Activated CD4-positive, alpha-beta T cell treated with anti-CD3 and anti-CD28 coated beads, Interleukin-2, amount 50 U/mL, for 24 hours (primary cell): Measurements from ENCODE around the gene BMP8B.
"Not testable (repeated sequence)": the region's sequence is repeated elsewhere in the genome, so short reads cannot be mapped to it uniquely, and the experiment has no call there.

Source experiments
- DNase-seq, 2 donors: peaks; one replicate each; pipeline ENCODE4 v3.0.0-alpha.2; 2020; ENCODE audit warnings: low read depth in 1 of 2, low spot score in 1 of 2

Gene BMP8B

DNA sequence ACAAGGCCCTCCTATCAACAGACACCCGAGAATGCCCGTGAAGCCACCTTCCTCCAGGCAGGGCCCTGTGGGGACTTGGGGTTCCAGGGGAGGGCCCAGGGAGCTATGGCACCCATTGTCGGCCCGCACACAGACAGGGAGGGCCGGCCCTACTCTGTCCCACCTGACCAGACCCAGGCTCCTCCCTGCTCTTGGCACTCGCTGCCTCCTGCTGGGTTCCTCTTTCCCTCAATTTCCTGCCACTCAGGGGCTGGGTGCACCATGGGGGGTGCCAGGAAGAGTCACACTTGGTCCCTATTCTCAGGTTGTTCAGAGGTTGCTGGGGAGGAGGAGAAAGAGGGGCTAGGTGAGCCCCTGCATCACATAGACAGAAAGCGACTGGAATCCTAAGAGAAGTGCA lies 9.5 kb downstream of the BMP8B start:
- DNase-seq, result no peak

DNA sequence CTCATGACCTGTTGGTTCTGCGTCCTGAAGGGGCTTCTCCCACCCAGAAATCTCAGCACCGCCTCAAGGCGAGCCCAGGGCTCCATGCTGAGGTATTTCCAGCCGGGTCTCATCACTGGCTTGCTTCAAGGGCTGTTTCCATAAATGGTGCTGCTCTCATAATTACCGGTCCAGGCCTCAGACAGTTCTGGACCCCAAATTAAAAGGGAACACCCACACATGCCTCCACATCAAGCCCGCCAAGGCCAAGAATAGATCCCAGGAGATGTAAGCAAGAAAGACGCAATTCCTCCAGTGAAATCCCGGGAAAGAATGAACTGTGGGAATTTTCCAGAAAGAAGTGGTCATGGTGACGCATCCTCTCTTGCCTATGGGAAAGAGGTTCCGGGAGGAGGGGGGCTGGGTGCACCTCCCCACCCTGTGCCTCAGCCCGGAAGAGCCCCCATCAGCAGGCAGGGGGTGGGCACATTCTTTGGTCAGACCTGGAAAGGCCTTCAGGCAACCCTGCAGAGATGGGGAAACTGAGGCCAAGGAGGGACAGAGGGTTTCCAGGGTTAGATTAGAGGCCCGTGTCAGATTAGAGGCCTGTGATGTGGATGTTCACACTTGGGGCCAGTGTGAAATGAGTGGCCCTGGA lies 10.1 kb downstream of the BMP8B start:
- DNase-seq, result not testable (repeated sequence)

DNA sequence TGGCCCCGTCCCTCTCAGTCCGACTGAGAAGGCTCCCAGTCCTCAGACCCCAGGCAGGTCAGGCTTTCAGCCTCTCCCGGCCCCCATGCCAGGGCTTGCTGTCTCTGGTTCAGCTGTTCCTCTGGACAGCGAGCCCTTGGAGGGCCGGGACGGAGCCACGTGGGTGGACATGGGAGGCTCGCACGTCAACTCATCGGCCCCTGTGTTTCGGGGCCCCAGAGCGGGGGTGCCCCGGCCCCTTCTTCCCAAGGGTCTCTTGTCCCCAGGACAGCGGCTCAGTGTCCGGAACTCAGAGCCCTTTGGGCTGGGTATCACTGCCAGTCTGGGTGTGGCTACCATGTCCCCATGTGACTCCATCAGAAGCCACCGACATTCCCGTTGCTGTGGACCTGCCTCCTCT lies 10.8 kb downstream of the BMP8B start:
- not testable (repeated sequence) for DNase-seq

DNA sequence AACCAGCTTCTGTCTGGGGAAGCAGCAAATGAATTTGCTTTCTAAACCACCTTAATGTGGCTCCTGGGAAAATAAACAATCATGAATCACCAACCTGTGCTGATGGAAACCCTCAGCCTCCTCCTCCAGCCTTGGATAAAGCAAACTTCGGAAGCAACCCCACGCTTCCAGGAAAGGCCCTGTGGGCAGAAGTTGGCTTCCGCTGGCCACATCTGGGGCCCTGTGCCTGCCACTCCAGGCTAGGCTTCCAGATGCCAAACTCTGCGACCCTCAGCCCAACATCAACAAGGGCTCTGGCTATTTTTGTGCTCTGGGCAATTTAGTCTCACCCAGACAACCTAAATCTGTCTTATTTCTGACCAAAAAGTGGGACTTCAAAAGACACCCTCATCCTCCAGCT lies 11.4 kb downstream of the BMP8B start:
- no peak for DNase-seq

DNA sequence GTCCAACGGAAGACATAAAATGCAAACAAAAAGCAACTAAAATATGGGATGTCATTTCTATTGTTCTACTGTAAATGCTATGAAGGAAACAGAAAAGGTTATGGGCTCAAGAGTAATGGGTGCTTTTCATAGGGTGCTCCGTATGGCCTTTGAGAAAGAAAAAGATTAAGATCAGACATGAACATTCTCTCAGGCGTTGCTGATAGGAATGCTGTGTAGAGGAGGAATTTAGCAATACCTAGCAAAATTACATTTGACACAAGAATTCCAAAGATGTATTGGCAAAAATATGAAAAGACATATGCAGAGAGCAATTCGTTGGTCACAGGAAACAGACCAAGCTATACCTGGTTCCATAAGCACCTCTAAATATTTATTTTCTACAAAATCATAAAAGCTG lies 11.8 kb downstream of the BMP8B start:
- no peak for DNase-seq

DNA sequence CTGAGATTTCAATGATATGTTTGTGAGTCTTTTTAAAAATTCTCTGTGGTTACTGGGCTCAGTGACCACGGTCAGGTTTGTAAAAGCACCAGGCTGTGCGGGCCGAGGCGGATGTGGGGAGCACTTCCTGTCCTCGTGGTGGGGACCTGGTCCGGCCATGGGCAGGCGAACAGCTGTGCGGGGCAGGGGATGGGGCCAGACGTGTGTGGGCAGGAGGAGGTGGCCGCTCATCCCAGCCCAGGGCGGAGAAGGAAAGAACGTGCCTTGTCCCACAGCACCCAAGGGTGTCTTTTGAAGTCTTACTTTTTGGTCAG lies 12.3 kb downstream of the BMP8B start:
- no peak for DNase-seq

DNA sequence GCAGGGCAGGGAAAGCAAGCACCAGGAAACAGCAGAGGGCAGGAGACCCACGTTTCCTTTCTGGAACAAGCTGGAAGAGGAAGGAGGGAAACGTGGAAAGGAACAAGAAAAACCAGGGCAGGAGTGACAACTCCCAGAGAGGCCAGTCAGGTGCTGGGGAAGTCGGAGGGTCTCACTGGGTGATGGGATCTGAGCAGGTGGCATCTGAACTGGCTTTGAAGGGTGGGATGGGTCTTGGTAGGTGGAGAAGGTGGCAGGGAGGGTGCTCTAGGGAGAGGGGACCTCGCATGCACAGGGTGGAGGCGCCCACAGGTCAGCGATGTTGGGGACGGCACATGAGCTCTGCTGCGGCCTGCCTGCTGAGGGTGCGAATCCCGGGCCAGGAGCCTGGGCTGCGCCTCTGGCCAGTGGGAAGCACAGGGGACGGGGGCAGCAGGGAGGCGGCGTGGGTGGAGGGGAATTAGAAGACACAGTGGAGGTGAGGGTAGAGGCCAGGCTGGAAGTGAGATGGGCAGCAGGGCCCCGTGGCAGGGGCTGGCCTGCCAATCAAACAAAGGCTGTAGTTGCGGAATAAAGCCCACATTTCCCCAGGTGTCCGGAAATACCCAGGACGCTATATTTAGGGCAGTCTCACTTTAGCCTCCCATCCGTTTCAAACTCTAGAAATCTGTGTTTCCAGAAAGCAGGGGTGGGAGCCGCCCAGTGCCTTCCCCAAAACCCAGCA lies 12.8 kb downstream of the BMP8B start:
- not testable (repeated sequence) for DNase-seq

DNA sequence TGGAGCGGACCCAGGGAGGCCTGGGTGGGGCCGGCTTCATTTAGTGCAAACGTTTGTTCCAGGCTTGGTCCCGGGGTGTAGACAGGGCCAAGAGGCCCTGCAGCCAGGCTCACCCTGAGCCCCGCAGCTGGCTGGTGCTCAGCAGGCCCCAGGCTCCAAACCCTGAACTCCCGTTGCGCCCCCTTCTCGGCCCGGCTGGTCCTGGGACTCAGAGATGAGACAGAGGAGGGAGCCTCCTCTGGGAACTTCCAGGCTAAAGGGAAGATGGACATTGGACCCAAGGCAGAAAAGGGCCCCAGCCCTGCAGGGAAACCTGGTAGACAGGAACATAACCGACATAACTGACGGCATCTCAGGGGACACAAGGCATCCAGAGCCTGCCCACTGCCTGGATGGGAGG lies 13.5 kb downstream of the BMP8B start:
- not testable (repeated sequence) for DNase-seq

DNA sequence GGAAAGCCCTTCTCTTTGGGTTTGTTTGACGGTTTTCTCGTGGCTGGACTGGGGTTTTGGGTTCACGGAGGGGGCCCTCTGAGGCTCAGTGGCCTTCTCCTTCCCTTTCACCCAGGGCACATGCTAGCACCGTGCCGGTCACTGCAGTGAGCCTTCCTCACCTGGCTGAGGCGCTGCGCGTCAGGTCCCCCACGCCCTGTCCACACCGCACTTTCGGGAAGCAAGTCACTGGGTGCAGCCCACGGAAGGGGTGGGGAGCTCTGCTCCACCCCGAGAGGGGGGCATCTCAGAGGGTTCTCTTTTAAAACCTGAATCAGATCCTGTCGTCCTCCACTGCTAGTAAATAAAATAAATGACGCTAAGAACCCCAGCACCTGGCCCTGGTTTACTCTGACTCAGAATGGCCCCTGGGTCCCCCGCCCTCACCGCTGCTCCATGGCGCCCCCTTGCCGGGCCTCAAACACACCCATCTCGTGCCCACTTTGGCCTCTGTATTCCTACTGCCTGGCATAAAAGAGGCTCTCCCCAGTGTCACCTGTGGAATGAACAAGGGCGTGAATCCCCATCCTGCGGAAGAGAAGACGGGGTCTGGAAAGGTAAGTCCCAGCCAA lies 15.2 kb downstream of the BMP8B start:
- DNase-seq, result not testable (repeated sequence)

DNA sequence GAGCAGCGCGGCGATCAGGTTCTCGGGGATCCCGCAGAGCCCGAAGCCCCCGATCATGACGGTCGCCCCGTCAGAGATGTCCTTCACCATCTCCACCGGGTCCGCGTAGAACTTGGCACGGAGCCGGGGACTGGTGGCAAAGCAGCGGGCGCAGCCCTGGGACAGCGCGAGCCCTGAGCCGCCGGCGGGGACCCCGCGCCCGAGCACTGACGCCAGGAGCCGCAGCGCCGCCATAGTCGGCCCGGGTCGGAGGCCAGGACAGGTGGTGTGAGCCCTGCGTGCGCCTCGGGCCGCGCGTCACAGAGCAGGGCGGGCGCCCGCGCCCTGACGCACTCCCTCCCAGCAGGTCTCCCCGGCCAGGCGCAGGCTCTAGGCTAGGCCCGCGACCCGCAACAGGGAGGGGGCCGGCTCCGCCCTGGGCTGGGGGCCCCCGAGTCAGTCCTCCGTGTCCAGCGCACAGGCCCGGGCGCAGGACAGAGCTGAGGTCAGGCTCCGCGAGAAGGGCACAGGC lies 17.6 kb downstream of the BMP8B start, which contains the start of gene OXCT2:
OXCT2 (minus strand) TSS at position 327 of the 511 bp plus-strand sequence; CDS start at position 234, 93 bp downstream.
- not testable (repeated sequence) for DNase-seq

DNA sequence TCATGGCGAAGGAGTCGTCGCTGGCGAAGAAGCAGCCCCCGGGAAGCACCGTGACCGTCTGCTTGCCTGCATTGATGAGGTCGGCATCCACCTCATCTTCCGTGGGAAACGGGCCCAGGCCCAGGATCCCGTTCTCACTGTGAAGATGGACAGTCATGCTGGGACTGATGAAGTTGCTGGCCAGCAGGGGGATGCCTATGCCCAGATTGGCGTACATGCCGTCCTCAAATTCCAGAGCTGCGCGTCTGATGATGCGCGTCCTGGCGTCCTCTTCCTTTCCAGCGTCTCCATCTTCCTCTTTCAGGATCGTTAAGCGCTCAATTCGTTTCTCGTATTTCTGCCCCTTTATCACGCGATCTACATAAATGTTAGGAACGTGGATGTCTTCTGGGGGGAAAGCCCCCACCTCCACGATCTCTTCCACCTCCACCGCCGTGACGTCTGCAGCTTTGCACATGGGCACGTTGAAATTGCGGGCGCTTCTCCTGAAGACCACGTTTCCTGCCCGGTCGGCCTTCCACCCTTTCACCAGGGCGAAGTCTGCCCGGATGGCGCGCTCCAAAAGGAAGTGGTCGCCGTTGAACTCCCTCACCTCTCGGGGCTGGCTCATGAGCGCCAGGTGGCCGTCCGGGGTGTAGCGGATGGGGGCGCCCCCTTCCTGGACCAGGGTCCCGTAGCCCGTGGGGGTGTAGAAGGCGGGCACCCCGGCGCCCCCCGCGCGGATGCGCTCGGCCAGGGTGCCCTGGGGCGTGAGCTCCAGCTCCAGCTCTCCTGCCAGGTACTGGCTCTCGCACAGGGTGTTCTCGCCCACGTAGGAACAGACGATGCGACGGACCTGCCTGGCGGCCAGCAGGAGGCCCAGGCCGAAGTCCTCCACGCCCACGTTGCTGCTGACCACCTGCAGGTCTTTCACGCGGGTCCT lies 18.3 kb downstream of the BMP8B start:
- peak in 1 of 2 donors; percentile 32 for DNase-seq

DNA sequence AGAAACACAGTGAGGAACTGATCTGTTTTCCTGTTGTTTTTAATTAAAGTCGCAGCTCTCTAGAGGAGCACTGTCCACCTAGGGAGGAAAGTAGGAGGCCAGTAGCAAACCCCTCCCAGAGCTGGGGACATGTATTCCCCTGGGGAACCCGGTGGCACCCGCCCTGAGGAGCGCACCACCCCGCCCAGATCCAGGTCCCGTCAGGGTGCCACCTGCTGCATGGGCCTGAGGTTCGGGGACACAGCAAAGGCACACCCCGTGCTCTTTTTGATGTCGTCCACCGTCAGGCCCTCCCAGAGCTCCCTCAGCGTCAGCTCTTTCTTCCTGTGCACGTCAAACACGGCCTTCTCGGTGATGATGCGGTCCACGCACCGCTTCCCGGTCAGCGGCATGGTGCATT lies 19.2 kb downstream of the BMP8B start:
- DNase-seq, result not testable (repeated sequence)

DNA sequence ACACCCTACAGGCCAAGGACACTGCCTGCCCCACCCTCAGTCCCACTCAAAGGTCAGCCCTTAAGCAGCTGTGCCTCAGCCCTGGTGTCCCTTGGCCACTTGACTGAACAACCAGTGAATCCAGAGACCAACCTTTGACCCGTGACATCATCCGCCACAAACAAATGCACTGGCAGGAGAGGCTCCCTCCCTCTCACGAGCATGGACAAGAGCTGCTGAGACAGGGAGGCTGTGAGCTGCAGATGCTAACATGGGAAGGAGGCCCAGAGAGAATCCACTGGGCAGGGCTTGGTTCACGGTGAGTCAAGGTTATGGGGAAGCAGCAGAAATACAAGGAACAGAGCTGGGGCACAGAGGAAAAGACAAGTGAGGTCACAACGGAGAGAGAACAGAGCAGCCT lies 22.2 kb downstream of the BMP8B start:
- DNase-seq, result not testable (repeated sequence)

DNA sequence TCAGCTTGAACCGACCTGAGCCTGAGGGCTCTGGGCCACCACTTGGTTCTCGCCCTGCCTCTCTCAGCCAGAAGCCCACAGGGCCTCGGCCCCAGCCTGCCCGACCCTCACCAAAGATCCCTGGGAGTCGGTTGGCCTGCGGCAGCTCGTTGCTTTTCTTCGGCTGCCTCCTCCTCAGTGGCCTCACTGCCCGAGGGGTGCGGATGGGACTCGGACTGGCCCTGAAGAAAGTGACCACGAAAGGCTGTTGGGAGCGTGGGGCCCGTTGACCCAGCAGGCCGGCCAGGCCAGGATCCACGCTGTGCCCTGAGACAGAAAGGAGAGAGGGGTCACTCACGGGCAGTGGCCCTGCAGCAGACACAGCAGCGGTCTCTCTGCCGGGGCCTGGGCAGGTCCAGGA lies 24.2 kb downstream of the BMP8B start:
- not testable (repeated sequence) for DNase-seq

DNA sequence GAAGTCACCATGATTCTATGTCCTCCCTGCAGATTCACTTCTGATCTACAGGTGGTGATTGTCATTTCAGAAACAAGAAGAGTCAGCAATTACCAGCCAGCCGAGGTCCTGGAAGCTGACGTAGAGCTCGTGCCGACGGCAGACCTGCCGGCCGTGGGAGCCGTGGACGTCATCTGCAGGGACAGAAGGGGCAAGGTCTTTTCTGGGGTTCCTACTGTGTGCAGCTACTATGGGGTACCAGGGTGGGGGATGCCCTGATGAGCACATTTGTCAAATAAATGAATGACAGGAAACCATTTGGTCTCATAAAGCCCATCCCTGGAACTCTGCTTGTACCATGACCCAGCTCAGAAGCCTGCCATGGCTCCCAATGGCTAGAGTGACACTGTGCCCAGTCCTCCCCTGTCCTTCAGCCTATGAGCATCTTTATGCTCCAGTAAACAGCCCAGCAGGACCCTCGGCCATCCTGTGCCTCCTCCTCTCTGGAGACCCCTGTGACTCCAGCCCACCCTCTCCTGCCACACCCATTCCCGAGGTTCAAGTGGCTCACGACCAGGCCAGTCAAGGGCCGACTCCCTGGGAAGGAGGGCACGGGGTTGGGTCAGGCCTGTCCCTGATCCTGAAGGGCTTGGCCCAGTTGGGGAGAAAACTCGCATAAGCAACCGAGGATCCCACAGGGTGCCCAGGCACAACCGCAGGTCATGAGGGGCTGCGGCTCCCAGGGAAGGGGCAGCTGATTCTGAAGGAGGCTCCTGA lies 24.9 kb downstream of the BMP8B start:
- DNase-seq, result not testable (repeated sequence)

DNA sequence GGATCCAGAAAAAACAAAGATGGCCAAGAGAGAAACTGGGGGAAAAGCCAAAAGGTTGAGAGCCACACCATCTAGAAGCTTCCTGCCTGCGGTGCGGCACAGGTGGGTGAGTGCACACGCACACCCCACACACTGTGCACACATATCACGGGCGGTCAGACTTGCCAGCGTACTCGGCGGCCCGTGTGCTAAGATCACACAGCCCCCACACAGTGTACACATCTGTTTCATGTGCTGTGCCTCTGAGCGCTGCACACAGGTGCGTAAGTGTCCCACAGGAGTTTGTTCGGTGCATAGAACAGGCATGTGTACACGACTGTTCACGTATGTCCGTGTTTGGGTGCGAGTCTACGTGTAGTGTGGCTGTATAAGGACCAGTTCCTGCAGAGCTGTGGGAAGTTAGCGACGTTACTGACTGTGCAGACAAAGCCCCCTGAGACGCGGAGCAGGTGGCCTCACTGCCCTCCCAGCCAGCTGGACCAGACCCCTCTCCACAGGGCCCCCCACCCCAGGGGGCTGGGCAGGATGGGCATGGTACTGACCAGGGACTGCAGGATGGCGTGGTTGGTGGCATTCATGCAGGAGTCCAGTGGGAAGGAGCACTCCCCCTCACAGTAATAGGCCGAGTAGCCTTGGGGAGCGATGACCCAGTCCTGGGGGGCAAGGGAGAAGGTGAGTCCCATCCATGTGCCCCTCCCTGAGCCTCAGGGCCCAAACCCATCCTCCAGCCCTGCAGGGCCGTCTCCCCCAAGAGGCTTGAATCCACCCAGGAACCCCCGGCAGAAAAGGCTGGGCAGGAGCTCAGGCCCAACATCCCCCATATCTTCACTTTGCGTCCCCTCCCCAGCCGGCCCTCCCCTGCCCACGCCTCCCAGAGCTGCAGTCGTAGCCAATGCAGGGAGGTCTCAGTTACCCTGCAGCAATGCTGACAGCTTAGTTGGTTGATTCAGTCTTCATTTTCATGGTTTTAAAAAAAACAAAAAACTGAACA lies 25.8 kb downstream of the BMP8B start:
- no peak for DNase-seq

DNA sequence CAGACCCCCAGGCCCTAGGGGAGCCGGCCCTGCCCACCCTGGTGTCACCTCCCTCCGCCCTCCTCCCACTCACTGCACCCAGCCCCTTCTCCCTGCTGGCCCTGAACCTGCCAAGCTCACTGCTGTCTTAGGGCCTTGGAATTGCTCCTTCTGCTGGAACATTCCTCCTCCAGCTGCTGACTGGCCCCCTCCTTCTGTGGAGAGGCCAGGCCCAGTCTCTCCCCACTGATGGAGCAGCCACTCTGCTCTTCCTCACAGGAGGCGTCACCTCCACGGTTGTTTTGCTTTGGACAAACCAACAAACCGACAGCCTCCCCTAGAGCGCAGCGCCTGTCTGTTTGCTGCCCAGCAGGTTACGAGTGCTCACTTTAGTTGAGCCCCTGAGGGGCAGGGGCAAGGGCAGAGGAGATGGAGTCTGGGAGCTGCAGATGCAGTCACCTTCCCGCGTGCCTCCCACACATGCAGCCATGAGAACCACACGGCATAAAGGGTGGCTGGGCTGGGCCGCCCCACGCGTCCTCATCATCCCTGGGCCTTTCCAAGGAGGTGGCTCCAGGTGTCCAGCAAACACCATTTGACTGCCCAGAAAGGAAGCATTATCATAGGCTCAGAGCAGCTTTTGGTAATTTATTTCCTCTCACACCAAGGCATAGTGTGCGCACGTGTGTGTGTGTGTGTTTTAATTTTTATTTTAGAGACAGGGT lies 27.0 kb downstream of the BMP8B start:
- DNase-seq, result no peak

DNA sequence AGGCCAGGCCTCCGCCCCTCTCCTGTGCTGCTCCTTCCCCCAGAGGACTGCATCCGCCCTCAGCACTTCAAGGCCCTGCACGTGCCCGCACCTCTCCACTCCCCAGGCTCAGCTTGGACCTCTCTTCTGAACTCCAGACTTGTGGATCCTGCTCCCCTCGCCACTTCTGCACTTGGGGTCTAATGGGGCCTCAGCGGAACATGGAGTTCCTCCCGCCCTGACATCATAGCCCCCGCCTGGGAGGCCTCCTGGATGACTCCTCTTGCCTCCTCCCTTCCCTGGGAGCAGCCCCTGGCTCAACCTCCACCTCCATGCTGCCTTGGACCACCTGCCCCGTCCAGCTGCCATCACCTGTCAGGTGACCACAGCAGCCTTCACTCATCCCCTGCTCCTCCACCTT lies 27.6 kb downstream of the BMP8B start:
- DNase-seq, result no peak
